ENCODE results near the gene ABHD8. TPM values are rescaled to one million over a fixed set of nuclear protein-coding genes. Genes with fewer than 3 reads are reported as not detected.

ABHD8 gene
- total and polyA plus RNA-seq, 2 of the 13 experiments (the other 11 are each of a cell fraction or from before 2014, with no cell fraction given): 6.3 to 7.2 TPM

DNA sequence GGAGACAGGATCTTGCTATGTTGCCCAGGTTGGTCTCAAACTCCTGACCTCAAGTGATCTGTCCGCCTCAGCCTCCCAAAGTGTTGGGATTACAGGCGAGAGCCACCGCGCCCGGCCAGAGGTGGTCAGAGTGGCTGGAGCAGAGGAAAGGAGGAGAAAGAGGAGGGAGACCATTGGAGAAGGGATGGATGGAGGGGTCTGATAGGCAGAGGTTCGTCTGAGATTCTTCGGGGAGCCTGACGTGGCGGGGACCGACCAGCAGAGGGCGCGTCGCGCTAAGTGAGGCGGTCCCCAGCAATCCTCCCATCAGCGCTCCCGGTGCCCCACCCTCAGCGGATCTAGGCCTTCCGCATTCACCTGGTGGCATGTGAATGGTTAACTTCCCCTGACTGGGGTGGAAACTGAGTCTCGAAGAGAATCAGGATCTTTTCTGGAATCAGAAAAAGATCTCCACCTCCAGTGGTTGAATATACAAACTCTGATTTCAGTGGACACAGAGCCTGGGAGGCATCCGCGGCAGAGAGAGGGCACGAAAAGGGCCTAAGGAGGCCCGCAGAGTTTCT lies 43.0 kb upstream of the ABHD8 start (continued):
- TF ChIP-seq, protein P1, sequence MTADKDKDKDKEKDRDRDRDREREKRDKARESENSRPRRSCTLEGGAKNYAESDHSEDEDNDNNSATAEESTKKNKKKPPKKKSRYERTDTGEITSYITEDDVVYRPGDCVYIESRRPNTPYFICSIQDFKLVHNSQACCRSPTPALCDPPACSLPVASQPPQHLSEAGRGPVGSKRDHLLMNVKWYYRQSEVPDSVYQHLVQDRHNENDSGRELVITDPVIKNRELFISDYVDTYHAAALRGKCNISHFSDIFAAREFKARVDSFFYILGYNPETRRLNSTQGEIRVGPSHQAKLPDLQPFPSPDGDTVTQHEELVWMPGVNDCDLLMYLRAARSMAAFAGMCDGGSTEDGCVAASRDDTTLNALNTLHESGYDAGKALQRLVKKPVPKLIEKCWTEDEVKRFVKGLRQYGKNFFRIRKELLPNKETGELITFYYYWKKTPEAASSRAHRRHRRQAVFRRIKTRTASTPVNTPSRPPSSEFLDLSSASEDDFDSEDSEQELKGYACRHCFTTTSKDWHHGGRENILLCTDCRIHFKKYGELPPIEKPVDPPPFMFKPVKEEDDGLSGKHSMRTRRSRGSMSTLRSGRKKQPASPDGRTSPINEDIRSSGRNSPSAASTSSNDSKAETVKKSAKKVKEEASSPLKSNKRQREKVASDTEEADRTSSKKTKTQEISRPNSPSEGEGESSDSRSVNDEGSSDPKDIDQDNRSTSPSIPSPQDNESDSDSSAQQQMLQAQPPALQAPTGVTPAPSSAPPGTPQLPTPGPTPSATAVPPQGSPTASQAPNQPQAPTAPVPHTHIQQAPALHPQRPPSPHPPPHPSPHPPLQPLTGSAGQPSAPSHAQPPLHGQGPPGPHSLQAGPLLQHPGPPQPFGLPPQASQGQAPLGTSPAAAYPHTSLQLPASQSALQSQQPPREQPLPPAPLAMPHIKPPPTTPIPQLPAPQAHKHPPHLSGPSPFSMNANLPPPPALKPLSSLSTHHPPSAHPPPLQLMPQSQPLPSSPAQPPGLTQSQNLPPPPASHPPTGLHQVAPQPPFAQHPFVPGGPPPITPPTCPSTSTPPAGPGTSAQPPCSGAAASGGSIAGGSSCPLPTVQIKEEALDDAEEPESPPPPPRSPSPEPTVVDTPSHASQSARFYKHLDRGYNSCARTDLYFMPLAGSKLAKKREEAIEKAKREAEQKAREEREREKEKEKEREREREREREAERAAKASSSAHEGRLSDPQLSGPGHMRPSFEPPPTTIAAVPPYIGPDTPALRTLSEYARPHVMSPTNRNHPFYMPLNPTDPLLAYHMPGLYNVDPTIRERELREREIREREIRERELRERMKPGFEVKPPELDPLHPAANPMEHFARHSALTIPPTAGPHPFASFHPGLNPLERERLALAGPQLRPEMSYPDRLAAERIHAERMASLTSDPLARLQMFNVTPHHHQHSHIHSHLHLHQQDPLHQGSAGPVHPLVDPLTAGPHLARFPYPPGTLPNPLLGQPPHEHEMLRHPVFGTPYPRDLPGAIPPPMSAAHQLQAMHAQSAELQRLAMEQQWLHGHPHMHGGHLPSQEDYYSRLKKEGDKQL (CRISPR knock-in tag; IDR thresholded peaks at IDR 0.05; ENCODE audit: low read depth): no peak
- TF ChIP-seq SCMH1 (CRISPR knock-in tag; IDR thresholded peaks at IDR 0.05; ENCODE audit: borderline replicate concordance): no peak
- TF ChIP-seq, protein P2, sequence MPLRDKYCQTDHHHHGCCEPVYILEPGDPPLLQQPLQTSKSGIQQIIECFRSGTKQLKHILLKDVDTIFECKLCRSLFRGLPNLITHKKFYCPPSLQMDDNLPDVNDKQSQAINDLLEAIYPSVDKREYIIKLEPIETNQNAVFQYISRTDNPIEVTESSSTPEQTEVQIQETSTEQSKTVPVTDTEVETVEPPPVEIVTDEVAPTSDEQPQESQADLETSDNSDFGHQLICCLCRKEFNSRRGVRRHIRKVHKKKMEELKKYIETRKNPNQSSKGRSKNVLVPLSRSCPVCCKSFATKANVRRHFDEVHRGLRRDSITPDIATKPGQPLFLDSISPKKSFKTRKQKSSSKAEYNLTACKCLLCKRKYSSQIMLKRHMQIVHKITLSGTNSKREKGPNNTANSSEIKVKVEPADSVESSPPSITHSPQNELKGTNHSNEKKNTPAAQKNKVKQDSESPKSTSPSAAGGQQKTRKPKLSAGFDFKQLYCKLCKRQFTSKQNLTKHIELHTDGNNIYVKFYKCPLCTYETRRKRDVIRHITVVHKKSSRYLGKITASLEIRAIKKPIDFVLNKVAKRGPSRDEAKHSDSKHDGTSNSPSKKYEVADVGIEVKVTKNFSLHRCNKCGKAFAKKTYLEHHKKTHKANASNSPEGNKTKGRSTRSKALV (CRISPR knock-in tag; IDR thresholded peaks at IDR 0.05): no peak
- 0 out of 4 replicates have a peak, but pooled peaks of 1 of the 2 experiments have one; percentile 25 for TF ChIP-seq KLF16 (CRISPR knock-in tag; IDR thresholded peaks at IDR 0.05)
- TF ChIP-seq NFE2L2 (IDR thresholded peaks at IDR 0.05; ENCODE audit: low read length): no peak
- no peak; the same call in 2 of the 3 replicates for TF ChIP-seq MXI1 (IDR thresholded peaks at IDR 0.05; ENCODE audit: borderline replicate concordance, low read depth, low read length)
- TF ChIP-seq, protein P3, sequence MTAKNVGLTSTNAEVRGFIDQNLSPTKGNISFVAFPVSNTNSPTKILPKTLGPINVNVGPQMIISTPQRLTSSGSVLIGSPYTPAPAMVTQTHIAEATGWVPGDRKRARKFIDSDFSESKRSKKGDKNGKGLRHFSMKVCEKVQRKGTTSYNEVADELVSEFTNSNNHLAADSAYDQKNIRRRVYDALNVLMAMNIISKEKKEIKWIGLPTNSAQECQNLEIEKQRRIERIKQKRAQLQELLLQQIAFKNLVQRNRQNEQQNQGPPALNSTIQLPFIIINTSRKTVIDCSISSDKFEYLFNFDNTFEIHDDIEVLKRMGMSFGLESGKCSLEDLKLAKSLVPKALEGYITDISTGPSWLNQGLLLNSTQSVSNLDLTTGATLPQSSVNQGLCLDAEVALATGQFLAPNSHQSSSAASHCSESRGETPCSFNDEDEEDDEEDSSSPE (CRISPR knock-in tag; IDR thresholded peaks at IDR 0.05): no peak
- TF ChIP-seq, protein P4, sequence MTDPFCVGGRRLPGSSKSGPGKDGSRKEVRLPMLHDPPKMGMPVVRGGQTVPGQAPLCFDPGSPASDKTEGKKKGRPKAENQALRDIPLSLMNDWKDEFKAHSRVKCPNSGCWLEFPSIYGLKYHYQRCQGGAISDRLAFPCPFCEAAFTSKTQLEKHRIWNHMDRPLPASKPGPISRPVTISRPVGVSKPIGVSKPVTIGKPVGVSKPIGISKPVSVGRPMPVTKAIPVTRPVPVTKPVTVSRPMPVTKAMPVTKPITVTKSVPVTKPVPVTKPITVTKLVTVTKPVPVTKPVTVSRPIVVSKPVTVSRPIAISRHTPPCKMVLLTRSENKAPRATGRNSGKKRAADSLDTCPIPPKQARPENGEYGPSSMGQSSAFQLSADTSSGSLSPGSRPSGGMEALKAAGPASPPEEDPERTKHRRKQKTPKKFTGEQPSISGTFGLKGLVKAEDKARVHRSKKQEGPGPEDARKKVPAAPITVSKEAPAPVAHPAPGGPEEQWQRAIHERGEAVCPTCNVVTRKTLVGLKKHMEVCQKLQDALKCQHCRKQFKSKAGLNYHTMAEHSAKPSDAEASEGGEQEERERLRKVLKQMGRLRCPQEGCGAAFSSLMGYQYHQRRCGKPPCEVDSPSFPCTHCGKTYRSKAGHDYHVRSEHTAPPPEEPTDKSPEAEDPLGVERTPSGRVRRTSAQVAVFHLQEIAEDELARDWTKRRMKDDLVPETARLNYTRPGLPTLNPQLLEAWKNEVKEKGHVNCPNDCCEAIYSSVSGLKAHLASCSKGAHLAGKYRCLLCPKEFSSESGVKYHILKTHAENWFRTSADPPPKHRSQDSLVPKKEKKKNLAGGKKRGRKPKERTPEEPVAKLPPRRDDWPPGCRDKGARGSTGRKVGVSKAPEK (CRISPR knock-in tag; IDR thresholded peaks at IDR 0.05; ENCODE audit: borderline replicate concordance): no peak
- TF ChIP-seq, protein P5, sequence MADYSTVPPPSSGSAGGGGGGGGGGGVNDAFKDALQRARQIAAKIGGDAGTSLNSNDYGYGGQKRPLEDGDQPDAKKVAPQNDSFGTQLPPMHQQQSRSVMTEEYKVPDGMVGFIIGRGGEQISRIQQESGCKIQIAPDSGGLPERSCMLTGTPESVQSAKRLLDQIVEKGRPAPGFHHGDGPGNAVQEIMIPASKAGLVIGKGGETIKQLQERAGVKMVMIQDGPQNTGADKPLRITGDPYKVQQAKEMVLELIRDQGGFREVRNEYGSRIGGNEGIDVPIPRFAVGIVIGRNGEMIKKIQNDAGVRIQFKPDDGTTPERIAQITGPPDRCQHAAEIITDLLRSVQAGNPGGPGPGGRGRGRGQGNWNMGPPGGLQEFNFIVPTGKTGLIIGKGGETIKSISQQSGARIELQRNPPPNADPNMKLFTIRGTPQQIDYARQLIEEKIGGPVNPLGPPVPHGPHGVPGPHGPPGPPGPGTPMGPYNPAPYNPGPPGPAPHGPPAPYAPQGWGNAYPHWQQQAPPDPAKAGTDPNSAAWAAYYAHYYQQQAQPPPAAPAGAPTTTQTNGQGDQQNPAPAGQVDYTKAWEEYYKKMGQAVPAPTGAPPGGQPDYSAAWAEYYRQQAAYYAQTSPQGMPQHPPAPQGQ (CRISPR knock-in tag; IDR thresholded peaks at IDR 0.05; ENCODE audit: borderline replicate concordance): no peak
- TF ChIP-seq, protein P6, sequence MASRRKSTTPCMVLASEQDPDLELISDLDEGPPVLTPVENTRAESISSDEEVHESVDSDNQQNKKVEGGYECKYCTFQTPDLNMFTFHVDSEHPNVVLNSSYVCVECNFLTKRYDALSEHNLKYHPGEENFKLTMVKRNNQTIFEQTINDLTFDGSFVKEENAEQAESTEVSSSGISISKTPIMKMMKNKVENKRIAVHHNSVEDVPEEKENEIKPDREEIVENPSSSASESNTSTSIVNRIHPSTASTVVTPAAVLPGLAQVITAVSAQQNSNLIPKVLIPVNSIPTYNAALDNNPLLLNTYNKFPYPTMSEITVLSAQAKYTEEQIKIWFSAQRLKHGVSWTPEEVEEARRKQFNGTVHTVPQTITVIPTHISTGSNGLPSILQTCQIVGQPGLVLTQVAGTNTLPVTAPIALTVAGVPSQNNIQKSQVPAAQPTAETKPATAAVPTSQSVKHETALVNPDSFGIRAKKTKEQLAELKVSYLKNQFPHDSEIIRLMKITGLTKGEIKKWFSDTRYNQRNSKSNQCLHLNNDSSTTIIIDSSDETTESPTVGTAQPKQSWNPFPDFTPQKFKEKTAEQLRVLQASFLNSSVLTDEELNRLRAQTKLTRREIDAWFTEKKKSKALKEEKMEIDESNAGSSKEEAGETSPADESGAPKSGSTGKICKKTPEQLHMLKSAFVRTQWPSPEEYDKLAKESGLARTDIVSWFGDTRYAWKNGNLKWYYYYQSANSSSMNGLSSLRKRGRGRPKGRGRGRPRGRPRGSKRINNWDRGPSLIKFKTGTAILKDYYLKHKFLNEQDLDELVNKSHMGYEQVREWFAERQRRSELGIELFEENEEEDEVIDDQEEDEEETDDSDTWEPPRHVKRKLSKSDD (CRISPR knock-in tag; IDR thresholded peaks at IDR 0.05; ENCODE audit: low read depth): no peak
